ENCODE data around the gene UBE2J2.

The UBE2J2 gene

DNA sequence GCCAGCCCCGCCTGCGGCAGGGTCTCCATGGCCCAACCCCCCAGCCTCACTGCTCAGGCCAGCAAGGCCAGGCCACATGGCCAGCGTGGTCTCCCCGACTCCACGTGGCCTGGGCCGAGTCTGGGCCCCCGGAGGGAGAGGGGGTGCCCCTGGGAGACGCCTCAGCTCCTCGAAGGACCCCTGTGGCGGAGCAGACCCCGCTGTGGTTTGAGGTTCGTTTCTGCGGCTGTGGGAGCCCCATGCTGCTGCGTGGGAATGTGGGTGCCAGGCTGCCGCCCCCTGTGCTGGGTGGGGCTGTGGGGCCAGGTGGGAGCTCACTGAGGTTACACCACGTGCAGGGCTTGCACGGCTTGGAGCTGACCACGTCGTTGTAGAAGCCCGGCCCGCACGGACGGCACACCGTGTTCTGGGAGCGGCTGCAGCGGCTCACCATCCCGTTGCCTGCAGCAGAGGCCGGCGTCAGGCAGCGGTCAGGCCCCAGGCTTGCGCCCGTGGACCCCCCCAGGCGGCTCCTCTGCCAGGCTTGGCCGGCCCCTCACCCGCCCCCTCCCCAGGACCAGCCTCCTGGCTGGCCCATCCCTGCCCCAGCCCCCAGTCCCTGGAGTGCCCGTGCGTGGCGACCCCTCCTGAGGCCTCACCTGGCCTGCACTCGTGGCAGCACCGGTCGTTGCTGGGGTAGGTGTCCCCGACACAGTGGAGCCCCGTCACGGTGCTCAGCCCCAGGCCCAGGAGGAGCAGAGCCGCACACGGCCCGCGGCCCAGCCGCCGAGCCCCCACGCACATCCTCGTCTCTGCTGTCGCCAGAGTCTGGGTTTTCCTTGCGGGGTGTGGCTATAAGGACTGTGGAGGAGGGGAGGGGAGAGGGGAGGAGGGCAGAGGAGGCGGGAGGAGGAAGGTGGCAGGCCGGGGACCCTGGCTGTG, 60.0 kb downstream of the UBE2J2 start, which contains the start of gene TNFRSF4:
Gene TNFRSF4, minus strand, starts transcription at position 809 of the 921 bp plus-strand sequence. Its CDS starts 26 bp downstream, at position 783.
- H3K4me2 ChIP-seq (ENCODE audit: low read length), result no peak within 1 kb of the TSS
- no peaks in the 10 kb centered on the region for H3K27me3 ChIP-seq (ENCODE audit: control insufficient read depth, insufficient read depth, low read length)
- no peaks in the 10 kb centered on the region for H3K9me3 ChIP-seq (replicated peaks; ENCODE audit: low read length)
- no peak within 1 kb of the TSS for H3K4me3 ChIP-seq (ENCODE audit: low read length)
- peaks cover 30% of the 10 kb centered on the region for H3K36me3 ChIP-seq (ENCODE audit: insufficient read depth, low read length)
- peaks cover 14% of the 10 kb centered on the region for H3K4me1 ChIP-seq (ENCODE audit: control insufficient read depth, insufficient read depth, low read length)
- no peak within 1 kb of the TSS for H3K9ac ChIP-seq (ENCODE audit: low read depth, low read length)

DNA sequence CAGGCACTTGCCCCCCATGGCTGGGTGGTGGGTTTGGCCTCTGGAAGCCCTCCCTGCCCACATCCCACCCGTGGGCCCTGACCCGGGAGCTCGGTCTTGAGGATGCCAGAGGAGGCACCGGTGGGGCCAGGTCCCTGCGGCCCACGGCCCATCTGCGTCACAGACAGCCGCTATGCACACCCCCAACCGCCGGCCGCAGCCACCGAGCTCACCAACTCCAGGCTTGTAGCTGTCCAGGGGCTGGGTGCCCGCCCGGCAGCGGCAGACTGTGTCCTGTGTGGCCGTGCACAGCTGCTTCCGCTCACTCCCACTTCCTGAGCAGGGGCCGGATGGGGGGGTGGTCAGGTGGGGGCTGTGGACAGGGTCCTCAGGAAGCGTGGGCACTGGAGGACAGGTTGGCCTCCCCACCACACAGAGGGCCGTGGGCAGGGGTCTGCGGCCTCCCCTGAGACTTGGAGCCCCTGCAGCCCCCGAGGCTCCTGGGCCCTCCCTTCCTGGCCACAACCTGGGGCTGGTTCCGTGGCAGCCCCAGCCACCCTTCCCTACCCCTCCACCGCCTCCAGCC, 60.8 kb downstream of the UBE2J2 start:
- H3K4me2 ChIP-seq (ENCODE audit: low read length), result peak overlapping the region; percentile 52
- no peaks in the 10 kb centered on the region for H3K27me3 ChIP-seq (ENCODE audit: control insufficient read depth, insufficient read depth, low read length)
- H3K4me3 ChIP-seq (ENCODE audit: low read length), result no peak overlapping the region
- H3K4me1 ChIP-seq (ENCODE audit: control insufficient read depth, insufficient read depth, low read length), result peaks cover 20% of the 10 kb centered on the region
- no peaks in the 10 kb centered on the region for H3K9me3 ChIP-seq (replicated peaks; ENCODE audit: low read length)
- H3K9ac ChIP-seq (ENCODE audit: low read depth, low read length), result no peak overlapping the region
- H3K36me3 ChIP-seq (ENCODE audit: insufficient read depth, low read length), result peaks cover 22% of the 10 kb centered on the region

DNA sequence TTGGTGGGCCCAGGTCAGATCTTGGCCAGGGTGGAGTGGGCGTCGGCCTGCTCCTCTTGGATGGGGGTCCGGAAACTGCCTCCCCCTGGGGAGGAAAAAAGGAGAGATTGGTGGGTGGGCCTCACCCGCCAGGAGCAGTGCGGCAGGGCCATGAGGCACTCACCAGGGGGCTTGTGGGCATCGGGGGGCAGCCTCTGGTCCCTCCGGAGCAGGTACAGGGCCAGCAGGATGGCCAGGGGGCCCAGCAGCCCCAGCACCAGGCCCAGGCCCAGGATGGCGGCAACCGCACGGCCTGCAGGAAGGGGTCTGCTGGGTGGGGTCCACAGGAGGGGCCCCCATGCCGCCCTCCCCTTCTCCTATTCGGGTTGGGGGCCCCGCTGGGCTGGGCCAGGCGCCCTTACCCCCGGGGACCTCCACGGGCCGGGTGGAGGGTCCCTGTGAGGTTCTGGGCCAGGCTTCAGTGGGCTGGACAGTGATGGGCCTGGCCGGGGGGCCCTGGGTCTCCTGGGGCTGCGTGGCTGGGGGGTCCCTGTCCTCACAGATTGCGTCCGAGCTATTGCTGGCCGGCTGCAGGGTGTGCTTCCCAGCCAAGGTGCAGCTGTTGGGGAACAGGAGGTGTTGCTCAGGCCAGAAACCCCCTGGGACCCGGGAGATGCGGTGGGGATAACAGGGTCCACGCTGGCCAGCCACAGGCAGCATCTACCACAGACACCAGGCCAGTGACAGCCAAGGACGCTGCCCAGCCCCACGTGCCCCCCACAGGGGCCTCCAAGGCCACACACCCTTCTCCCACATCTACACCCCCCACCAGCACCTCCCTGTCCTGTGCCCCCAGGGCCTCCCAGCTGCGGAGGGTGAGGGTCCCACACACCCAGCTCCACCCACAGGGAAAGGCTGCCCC, 61.9 kb downstream of the UBE2J2 start:
- Histone ChIP-seq H3K9ac (ENCODE audit: low read depth, low read length) (no peak overlapping the region), H3K4me2 (ENCODE audit: low read length) (no peak overlapping the region), H3K4me1 (ENCODE audit: control insufficient read depth, insufficient read depth, low read length) (peaks cover 23% of the 10 kb centered on the region), H3K36me3 (ENCODE audit: insufficient read depth, low read length) (peaks cover 13% of the 10 kb centered on the region), H3K4me3 (ENCODE audit: low read length) (no peak overlapping the region), H3K27me3 (ENCODE audit: control insufficient read depth, insufficient read depth, low read length) (peaks cover 5% of the 10 kb centered on the region), H3K9me3 (replicated peaks; ENCODE audit: low read length) (no peaks in the 10 kb centered on the region)

DNA sequence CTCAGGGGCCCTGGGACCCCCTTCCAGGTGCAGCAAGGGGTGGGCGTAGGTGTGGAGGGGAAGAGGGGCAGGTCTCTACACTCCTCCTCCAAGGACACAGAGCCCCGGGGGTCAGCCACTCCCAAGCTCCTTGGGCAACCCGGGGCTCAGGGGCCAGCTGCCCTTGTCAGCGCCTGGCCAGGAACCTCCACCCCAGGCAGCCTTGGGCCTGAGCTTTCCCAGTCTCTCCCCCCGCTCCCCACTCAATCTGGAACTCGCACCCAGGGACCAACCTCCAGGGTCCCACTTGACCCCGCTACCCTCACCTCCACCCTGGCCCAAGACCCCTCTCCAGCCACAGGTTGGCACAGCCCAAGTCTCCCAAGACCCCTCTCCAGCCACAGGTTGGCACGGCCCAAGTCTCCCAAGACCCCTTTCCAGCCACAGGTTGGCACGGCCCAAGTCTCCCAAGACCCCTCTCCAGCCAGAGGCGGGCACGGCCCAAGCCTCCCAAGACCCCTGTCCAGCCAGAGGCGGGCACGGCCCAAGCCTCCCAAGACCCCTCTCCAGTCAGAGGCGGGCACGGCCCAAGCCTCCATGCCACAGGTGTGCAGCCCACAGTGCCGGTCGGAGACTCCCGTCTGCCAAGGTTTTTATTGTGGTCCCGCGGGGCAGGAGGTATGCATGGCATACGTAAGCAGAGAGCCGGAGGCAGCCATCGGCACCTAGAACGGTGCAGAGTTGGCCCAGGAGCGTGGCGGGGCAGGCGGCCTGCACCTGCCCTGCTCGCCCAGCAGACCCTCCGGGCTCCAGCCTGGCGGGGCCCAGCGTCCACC, 62.7 kb downstream of the UBE2J2 start:
- Histone ChIP-seq H3K4me3 (ENCODE audit: low read length) (no peak overlapping the region), H3K4me2 (ENCODE audit: low read length) (no peak overlapping the region), H3K9me3 (replicated peaks; ENCODE audit: low read length) (no peaks in the 10 kb centered on the region), H3K36me3 (ENCODE audit: insufficient read depth, low read length) (peaks cover 8% of the 10 kb centered on the region), H3K9ac (ENCODE audit: low read depth, low read length) (no peak overlapping the region), H3K4me1 (ENCODE audit: control insufficient read depth, insufficient read depth, low read length) (peaks cover 31% of the 10 kb centered on the region), H3K27me3 (ENCODE audit: control insufficient read depth, insufficient read depth, low read length) (peaks cover 14% of the 10 kb centered on the region)

DNA sequence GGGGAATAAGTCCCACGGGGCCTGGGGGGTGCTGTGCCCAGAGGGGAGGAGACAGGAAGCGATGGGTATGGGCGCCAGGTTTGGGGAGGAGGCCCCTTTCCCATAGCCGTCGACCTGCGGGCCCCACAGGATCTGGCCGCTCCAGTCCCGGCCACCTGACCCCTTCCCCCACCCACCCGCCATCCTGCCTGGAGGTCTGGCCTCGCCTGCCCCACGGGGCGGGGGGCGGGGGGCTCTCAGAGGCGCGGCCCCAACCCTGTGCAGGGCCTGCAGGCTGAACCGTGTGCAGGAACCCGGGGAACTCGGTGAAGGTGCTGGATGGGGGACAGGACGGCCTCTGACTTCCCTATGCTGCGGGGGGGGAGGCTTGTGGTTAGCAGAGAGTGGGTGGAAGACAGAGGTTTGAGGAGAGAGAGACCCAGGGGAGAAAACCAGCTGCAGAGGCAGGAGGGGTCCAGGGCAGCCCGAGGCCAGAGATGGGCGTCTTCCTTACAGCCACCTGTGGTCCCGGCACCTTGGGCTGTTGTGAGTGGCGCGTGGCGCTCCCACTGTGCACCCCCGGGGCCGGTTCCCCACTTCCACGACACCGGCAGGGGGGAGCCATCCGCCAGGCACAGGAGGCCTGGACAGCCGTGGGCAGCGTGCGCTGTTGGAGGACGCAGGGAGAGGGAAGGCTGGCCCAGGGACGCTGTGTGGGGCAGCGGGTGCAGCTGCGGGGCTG, 64.8 kb downstream of the UBE2J2 start:
- Histone ChIP-seq H3K9ac (ENCODE audit: low read depth, low read length) (no peak overlapping the region), H3K27me3 (ENCODE audit: control insufficient read depth, insufficient read depth, low read length) (peaks cover 17% of the 10 kb centered on the region), H3K4me3 (ENCODE audit: low read length) (peak overlapping the region; percentile 56), H3K36me3 (ENCODE audit: insufficient read depth, low read length) (no peaks in the 10 kb centered on the region), H3K4me2 (ENCODE audit: low read length) (peak overlapping the region; percentile 82), H3K9me3 (replicated peaks; ENCODE audit: low read length) (no peaks in the 10 kb centered on the region), H3K4me1 (ENCODE audit: control insufficient read depth, insufficient read depth, low read length) (peaks cover 34% of the 10 kb centered on the region)

DNA sequence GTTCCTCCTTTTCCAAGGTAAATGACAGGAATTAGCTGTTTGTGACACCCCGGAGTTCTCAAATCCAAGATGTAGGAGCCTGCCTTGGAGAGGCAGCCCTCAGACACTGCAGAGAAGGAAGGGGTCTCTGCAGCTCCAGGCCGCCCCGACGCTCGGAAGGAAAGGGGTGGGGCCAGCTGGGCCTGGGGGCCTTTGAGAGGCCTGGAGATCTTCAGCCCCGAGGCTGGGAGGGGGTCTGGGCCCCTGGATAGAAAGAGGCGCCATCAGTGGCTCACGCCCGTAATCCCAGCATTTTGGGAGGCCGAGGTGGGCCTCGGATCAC, 66.1 kb downstream of the UBE2J2 start:
- Histone ChIP-seq H3K9me3 (replicated peaks; ENCODE audit: low read length) (no peaks in the 10 kb centered on the region), H3K4me3 (ENCODE audit: low read length) (no peak overlapping the region), H3K9ac (ENCODE audit: low read depth, low read length) (no peak overlapping the region), H3K27me3 (ENCODE audit: control insufficient read depth, insufficient read depth, low read length) (peaks cover 17% of the 10 kb centered on the region), H3K4me2 (ENCODE audit: low read length) (peak overlapping the region; percentile 82), H3K4me1 (ENCODE audit: control insufficient read depth, insufficient read depth, low read length) (peaks cover 27% of the 10 kb centered on the region), H3K36me3 (ENCODE audit: insufficient read depth, low read length) (no peaks in the 10 kb centered on the region)

DNA sequence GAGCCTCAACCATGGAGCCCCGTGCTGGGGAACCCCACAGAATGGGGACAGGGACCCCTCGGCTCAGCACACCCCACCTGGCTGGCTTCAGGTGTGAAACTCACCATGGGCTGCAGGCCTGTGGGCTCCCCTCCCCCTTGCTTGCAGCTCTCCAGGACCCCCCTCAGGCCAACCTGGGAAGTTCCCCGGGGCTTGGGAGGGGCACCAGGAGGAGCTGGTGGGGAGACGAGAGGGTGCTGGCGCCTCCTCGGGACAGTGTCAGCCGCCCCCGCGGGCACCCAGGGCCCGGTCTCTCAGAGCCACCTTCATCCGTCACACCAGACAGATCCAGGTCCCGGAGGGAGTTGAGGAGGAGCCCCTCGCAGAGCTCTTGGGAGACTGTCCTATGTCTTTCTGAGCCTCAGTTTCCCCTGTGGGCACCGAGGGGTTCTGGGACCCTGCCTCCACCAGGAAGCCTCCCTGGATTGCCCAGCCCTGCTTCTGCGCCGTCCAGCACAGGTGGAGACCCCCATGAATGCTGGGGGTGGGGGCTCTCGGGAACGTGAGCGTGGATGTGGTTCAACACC, 66.6 kb downstream of the UBE2J2 start:
- no peaks in the 10 kb centered on the region for H3K9me3 ChIP-seq (replicated peaks; ENCODE audit: low read length)
- no peak overlapping the region for H3K4me3 ChIP-seq (ENCODE audit: low read length)
- no peak overlapping the region for H3K4me2 ChIP-seq (ENCODE audit: low read length)
- H3K9ac ChIP-seq (ENCODE audit: low read depth, low read length), result no peak overlapping the region
- no peaks in the 10 kb centered on the region for H3K36me3 ChIP-seq (ENCODE audit: insufficient read depth, low read length)
- H3K27me3 ChIP-seq (ENCODE audit: control insufficient read depth, insufficient read depth, low read length), result peaks cover 17% of the 10 kb centered on the region
- peaks cover 27% of the 10 kb centered on the region for H3K4me1 ChIP-seq (ENCODE audit: control insufficient read depth, insufficient read depth, low read length)

DNA sequence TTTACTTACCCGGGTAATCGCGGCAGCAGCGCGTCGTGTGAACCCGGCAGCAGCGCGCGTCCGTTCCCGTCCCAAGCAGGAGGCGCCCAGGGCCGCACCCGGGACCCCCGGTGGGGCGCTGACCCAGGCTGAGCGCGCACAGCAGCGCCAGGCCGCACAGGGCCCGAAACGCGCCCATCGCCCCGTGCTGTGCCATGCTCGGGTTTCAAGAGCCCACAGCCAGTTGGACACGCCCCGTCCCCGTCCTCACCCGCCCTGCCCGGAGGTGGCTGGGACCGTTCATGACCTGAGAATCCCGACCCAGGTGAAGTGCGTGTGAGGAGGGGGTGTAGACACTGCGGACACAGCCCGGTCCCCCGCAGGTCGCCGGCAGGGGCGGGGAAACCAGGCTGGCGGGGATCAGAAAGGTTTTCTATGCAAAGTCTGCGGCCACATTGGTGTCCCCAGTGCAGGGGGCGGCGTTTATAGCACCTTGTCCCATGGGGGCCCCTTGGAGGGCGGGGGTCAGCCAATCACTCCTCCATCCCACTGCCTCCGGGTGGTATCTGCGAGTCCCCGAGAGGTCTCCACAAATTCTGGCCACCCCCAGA, 67.2 kb downstream of the UBE2J2 start, which contains the start of gene TNFRSF18:
Gene TNFRSF18, minus strand, starts transcription at position 217 of the 590 bp plus-strand sequence. Its CDS starts 21 bp downstream, at position 196.
- no peak within 1 kb of the TSS for H3K4me3 ChIP-seq (ENCODE audit: low read length)
- peaks cover 27% of the 10 kb centered on the region for H3K4me1 ChIP-seq (ENCODE audit: control insufficient read depth, insufficient read depth, low read length)
- H3K36me3 ChIP-seq (ENCODE audit: insufficient read depth, low read length), result no peaks in the 10 kb centered on the region
- H3K27me3 ChIP-seq (ENCODE audit: control insufficient read depth, insufficient read depth, low read length), result peaks cover 17% of the 10 kb centered on the region
- H3K9me3 ChIP-seq (replicated peaks; ENCODE audit: low read length), result no peaks in the 10 kb centered on the region
- H3K4me2 ChIP-seq (ENCODE audit: low read length), result peak within 1 kb of the TSS; percentile 67
- H3K9ac ChIP-seq (ENCODE audit: low read depth, low read length), result no peak within 1 kb of the TSS

DNA sequence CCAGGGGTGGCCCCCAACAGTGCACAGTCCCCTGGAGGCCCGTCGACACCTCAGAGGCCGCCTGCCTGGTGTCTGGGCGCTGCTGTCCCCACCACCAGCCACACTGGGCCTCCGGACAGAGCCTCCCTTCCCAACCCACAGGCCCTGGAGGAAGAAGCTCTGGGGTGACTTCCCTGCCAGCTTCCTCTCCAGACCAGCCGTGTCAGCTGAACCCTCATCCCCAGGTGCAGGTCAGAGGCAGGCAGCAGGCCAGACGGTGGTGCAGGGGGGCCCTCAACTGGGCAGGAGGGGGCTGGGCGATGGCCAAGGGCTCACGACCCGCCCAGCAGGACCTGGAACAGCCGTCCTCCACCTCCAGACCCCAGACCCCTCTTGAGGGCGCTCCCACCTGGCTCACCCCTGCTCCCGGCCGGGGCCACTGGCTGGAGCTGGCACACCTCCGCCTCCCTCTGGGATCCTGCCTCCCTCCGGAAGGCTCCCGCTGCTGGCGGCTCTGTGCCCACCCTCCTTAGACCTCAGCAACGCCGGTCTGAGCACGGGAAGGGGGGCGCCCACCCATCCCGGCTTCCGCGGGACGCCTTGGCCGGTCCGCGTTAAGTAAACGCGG, 67.8 kb downstream of the UBE2J2 start:
- Histone ChIP-seq H3K9me3 (replicated peaks; ENCODE audit: low read length) (no peaks in the 10 kb centered on the region), H3K36me3 (ENCODE audit: insufficient read depth, low read length) (no peaks in the 10 kb centered on the region), H3K4me2 (ENCODE audit: low read length) (peak overlapping the region; percentile 67), H3K27me3 (ENCODE audit: control insufficient read depth, insufficient read depth, low read length) (peaks cover 17% of the 10 kb centered on the region), H3K9ac (ENCODE audit: low read depth, low read length) (no peak overlapping the region), H3K4me1 (ENCODE audit: control insufficient read depth, insufficient read depth, low read length) (peaks cover 27% of the 10 kb centered on the region), H3K4me3 (ENCODE audit: low read length) (no peak overlapping the region)

Measured in skeletal muscle satellite cell (primary cell).